ENCODE measurements around the gene TMEM214. TPM values are rescaled to one million over a fixed set of nuclear protein-coding genes. Genes with fewer than 3 reads are reported as not detected.

TMEM214 gene
- total RNA-seq, 2 experiments from 2014 or later: 22.0 to 24.6 TPM

GRCh38 chr2:27079233-27080139 lies 46.7 kb downstream of the TMEM214 start:
- DNase-seq (no peak), ATAC-seq (ENCODE audit: poor library complexity) (no peak)
- H3K9me3 Mint-ChIP-seq: no peaks in the 10 kb centered on the region
- H3K27me3 Mint-ChIP-seq: no peaks in the 10 kb centered on the region
- Histone ChIP-seq H3K9me3 (ENCODE audit: control insufficient read depth in 1 of 2, insufficient read depth in 1 of 2, low read length in 2 of 2) (no peaks in the 10 kb centered on the region), H3K4me1 (ENCODE audit: insufficient read depth, low read length) (peaks cover 44% of the 10 kb centered on the region), H3K4me3 (ENCODE audit: low read length) (no peak overlapping the region), H3K27me3 (ENCODE audit: control insufficient read depth in 1 of 2, insufficient read depth in 2 of 2, low read length in 2 of 2) (no peaks in the 10 kb centered on the region), H3K27ac (ENCODE audit: low read depth in 1 of 2, low read length in 2 of 2) (no peak overlapping the region), H3K36me3 (ENCODE audit: insufficient read depth, low read length) (no peaks in the 10 kb centered on the region)
- H3K36me3 Mint-ChIP-seq (ENCODE audit: low read depth): no peaks in the 10 kb centered on the region
- TF ChIP-seq CTCF (IDR thresholded peaks at IDR 0.05): no peak
- ChIA-PET CTCF (no interaction called here), POLR2A (interaction anchor here (9.9 to 10.2 kb wide), 2 partner anchors 9 to 28 kb away, joined by 113 to 161 read pairs; partner anchors contain the start of genes AGBL5 and OST4)
- H3K27ac Mint-ChIP-seq: no peak overlapping the region
- intact Hi-C loops (cut with DNase I, micrococcal nuclease): loop anchor here (1.0 to 2.0 kb wide), 4 partner anchors 7 to 133 kb away; partner anchors contain the start of genes AGBL5 (in 1 of the 2), ATRAID (in 1 of the 2), SLC5A6 (in 1 of the 2) and TMEM214 (in 1 of the 2)
- H3K4me1 Mint-ChIP-seq (ENCODE audit: low read depth): peaks cover 46% of the 10 kb centered on the region
- no peak overlapping the region for H3K4me3 Mint-ChIP-seq

- CTCF ChIA-PET: no interaction called here
- intact Hi-C loops (cut with DNase I, micrococcal nuclease): loop anchor here (1.0 to 2.0 kb wide), 4 partner anchors 8 to 133 kb away; partner anchors contain the start of genes AGBL5 (in 1 of the 2), ATRAID (in 1 of the 2), SLC5A6 (in 1 of the 2) and TMEM214 (in 1 of the 2)
- Mint-ChIP-seq H3K27ac (no peak overlapping the region), H3K9me3 (no peaks in the 10 kb centered on the region), H3K27me3 (no peaks in the 10 kb centered on the region), H3K4me3 (no peak overlapping the region), H3K36me3 (ENCODE audit: low read depth) (no peaks in the 10 kb centered on the region), H3K4me1 (ENCODE audit: low read depth) (peaks cover 46% of the 10 kb centered on the region)
- no peak for TF ChIP-seq CTCF (IDR thresholded peaks at IDR 0.05)
- Histone ChIP-seq H3K36me3 (ENCODE audit: insufficient read depth, low read length) (no peaks in the 10 kb centered on the region), H3K27ac (ENCODE audit: low read depth in 1 of 2, low read length in 2 of 2) (no peak overlapping the region), H3K27me3 (ENCODE audit: control insufficient read depth in 1 of 2, insufficient read depth in 2 of 2, low read length in 2 of 2) (no peaks in the 10 kb centered on the region), H3K4me3 (ENCODE audit: low read length) (no peak overlapping the region), H3K9me3 (ENCODE audit: control insufficient read depth in 1 of 2, insufficient read depth in 1 of 2, low read length in 2 of 2) (no peaks in the 10 kb centered on the region), H3K4me1 (ENCODE audit: insufficient read depth, low read length) (peaks cover 42% of the 10 kb centered on the region)
- DNase-seq (no peak), ATAC-seq (ENCODE audit: poor library complexity) (no peak)
- POLR2A ChIA-PET: interaction anchor here (0.6 to 10.2 kb wide), 4 partner anchors 10 to 260 kb away, joined by 4 to 161 read pairs (median 59); partner anchors contain the start of genes AGBL5, OST4 and TMEM214
Observed at GRCh38 chr2:27080140-27080469, 47.3 kb downstream of the TMEM214 start.

- no peaks in the 10 kb centered on the region for H3K36me3 Mint-ChIP-seq (ENCODE audit: low read depth)
- no peaks in the 10 kb centered on the region for H3K36me3 ChIP-seq (ENCODE audit: insufficient read depth, low read length)
- no peak overlapping the region for H3K4me3 Mint-ChIP-seq
- TF ChIP-seq CTCF (IDR thresholded peaks at IDR 0.05): no peak
- no peaks in the 10 kb centered on the region for H3K27me3 ChIP-seq (ENCODE audit: control insufficient read depth in 1 of 2, insufficient read depth in 2 of 2, low read length in 2 of 2)
- H3K27ac ChIP-seq (ENCODE audit: low read depth in 1 of 2, low read length in 2 of 2): peak overlapping the region; percentile 33 to 60
- intact Hi-C loops (cut with DNase I, micrococcal nuclease): loop anchor here (1.0 to 2.0 kb wide), 4 partner anchors 8 to 132 kb away; partner anchors contain the start of genes AGBL5 (in 1 of the 2), ATRAID (in 1 of the 2), SLC5A6 (in 1 of the 2) and TMEM214 (in 1 of the 2)
- H3K27me3 Mint-ChIP-seq: no peaks in the 10 kb centered on the region
- DNase-seq (no peak), ATAC-seq (ENCODE audit: poor library complexity) (no peak)
- ChIA-PET POLR2A (interaction anchor here (0.6 to 10.2 kb wide), 7 partner anchors 10 to 259 kb away, joined by 4 to 161 read pairs (median 6); partner anchors contain the start of genes ABHD1, AGBL5, ATRAID and OST4), CTCF (interaction anchor here (1.0 to 1.2 kb wide), 4 partner anchors 30 to 199 kb away, joined by 4 to 10 read pairs (median 4); partner anchors contain the start of genes ABHD1 and AGBL5)
- no peaks in the 10 kb centered on the region for H3K9me3 ChIP-seq (ENCODE audit: control insufficient read depth in 1 of 2, insufficient read depth in 1 of 2, low read length in 2 of 2)
- H3K4me1 Mint-ChIP-seq (ENCODE audit: low read depth): peaks cover 46% of the 10 kb centered on the region
- H3K4me3 ChIP-seq (ENCODE audit: low read length): no peak overlapping the region
- H3K4me1 ChIP-seq (ENCODE audit: insufficient read depth, low read length): peaks cover 42% of the 10 kb centered on the region
- H3K27ac Mint-ChIP-seq: peak overlapping the region; percentile 88
- H3K9me3 Mint-ChIP-seq: no peaks in the 10 kb centered on the region
Observed at GRCh38 chr2:27080603-27080936, 47.8 kb downstream of the TMEM214 start.

Data from CD4-positive, alpha-beta T cell (primary cell).